H1 (cell line): ENCODE measurements around the gene OR2A25. TPM values are rescaled to one million over a fixed set of nuclear protein-coding genes. Genes with fewer than 3 reads are reported as not detected.

Experiments
- CTCF ChIA-PET: fragments of 300-600 bp; sonication (Branson Sonifier 250); formaldehyde crosslinking; loops from one replicate; lab custom pipeline; 2021; ENCODE audit not compliant: partially characterized antibody; lab: Charles Lee
- POLR2A ChIA-PET: fragments of 300-600 bp; sonication (Branson Sonifier 250); formaldehyde crosslinking; loops from one replicate; lab custom pipeline; 2021; ENCODE audit warnings: inconsistent platforms; ENCODE audit not compliant: partially characterized antibody; lab: Charles Lee
- DNase-seq, 2 experiments: peaks; one replicate each; pipeline versions ENCODE4 v3.0.0 to v3.0.0-alpha.2; 2010 to 2022; ENCODE audit warnings: low spot score in 2 of 2, low read depth in 1 of 2, mixed read lengths in 1 of 2
- FAIRE-seq: peaks from 2 replicates; lab custom pipeline; 2011; peaks lifted over from hg19 to GRCh38; lab: Jason Lieb, UNC
- H2AFZ ChIP-seq: 2 replicates; pipeline ENCODE4 v1.8.1; 2012; ENCODE audit warnings: low read length, inconsistent platforms
- H2AK5ac ChIP-seq: 2 replicates; pipeline ENCODE4 v1.6.1; 2013; ENCODE audit warnings: low read depth, low read length
- H2BK120ac ChIP-seq: replicated peaks from 2 replicates; pipeline ENCODE3; 2013; ENCODE audit warnings: low read depth, low read length, inconsistent platforms
- H2BK12ac ChIP-seq: 2 replicates; pipeline ENCODE4 v1.6.1; 2013; ENCODE audit warnings: low read depth, low read length
- H2BK15ac ChIP-seq: 2 replicates; pipeline ENCODE4 v1.6.1; 2013; ENCODE audit warnings: low read length
- H2BK20ac ChIP-seq: 2 replicates; pipeline ENCODE4 v1.6.1; 2013; ENCODE audit warnings: low read length
- H2BK5ac ChIP-seq: 2 replicates; pipeline ENCODE4 v1.6.1; 2013; ENCODE audit warnings: low read depth, low read length
- H3K14ac ChIP-seq: 2 replicates; pipeline ENCODE4 v1.6.1; 2013; ENCODE audit warnings: inconsistent platforms; ENCODE audit not compliant: insufficient read length
- H3K18ac ChIP-seq: 2 replicates; pipeline ENCODE4 v1.6.1; 2013; ENCODE audit warnings: low read length; ENCODE audit errors: extremely low read depth
- H3K23ac ChIP-seq: 2 replicates; pipeline ENCODE4 v1.6.1; 2013; ENCODE audit warnings: inconsistent platforms; ENCODE audit not compliant: insufficient read length
- H3K23me2 ChIP-seq: 2 replicates; pipeline ENCODE4 v1.6.1; 2013; ENCODE audit warnings: low read depth, low read length
- H3K27ac ChIP-seq: 2 replicates; pipeline ENCODE4 v1.6.1; 2011; ENCODE audit warnings: low read depth, low read length, inconsistent platforms
- H3K27me3 ChIP-seq, 4 experiments: replicated peaks in 1 of 4; 1 replicate in 1 of 4; 2 replicates in 3 of 4; pipeline versions ENCODE4 v1.6.1 to v1.8.1; 2011 to 2013; ENCODE audit warnings: low read length in 3 of 4, mild to moderate bottlenecking in 3 of 4, inconsistent platforms in 2 of 4, mixed read lengths in 2 of 4, moderate library complexity in 1 of 4; ENCODE audit not compliant: control insufficient read depth in 3 of 4, insufficient read depth in 3 of 4; ENCODE audit errors: extremely low read depth in 1 of 4
- H3K36me3 ChIP-seq, 4 experiments: 2 replicates each; pipeline versions ENCODE4 v1.6.1 to v1.8.1; 2011 to 2013; ENCODE audit warnings: mild to moderate bottlenecking in 4 of 4, low read length in 3 of 4, moderate library complexity in 2 of 4, control low read depth in 1 of 4, inconsistent platforms in 1 of 4; ENCODE audit not compliant: insufficient read depth in 4 of 4, control insufficient read depth in 2 of 4
- H3K4ac ChIP-seq: replicated peaks from 2 replicates; pipeline ENCODE3; 2013; ENCODE audit warnings: low read length, low read depth, mixed read lengths, inconsistent platforms; ENCODE audit not compliant: insufficient read length
- H3K4me1 ChIP-seq, 4 experiments: replicated peaks in 1 of 4; 1 replicate in 1 of 4; 2 replicates in 3 of 4; pipeline versions ENCODE4 v1.6.1 to v1.8.1; 2011 to 2013; ENCODE audit warnings: low read length in 3 of 4, inconsistent platforms in 2 of 4, mixed read lengths in 1 of 4; ENCODE audit not compliant: insufficient read depth in 4 of 4, control insufficient read depth in 3 of 4
- H3K4me2 ChIP-seq, 2 experiments: 2 replicates each; pipeline versions ENCODE4 v1.6.1 to v1.8.1; 2011 to 2013; ENCODE audit warnings: low read depth in 2 of 2, low read length in 2 of 2, control low read depth in 1 of 2, inconsistent platforms in 1 of 2, mild to moderate bottlenecking in 1 of 2; ENCODE audit not compliant: insufficient read depth in 1 of 2
- H3K4me3 ChIP-seq, 4 experiments: fragments of 200-600, 300-600 bp in 1 of 4; sonication (generic), shearing (Covaris generic), sonication (Bioruptor Twin) in 1 of 4; 2 replicates each; pipeline versions ENCODE4 v1.5.1 to v1.8.1; 2011 to 2016; ENCODE audit warnings: low read length in 4 of 4, low read depth in 3 of 4, control low read depth in 2 of 4, inconsistent platforms in 2 of 4, mild to moderate bottlenecking in 2 of 4, mixed read lengths in 1 of 4, moderate library complexity in 1 of 4; ENCODE audit not compliant: insufficient read depth in 2 of 4; ENCODE audit errors: extremely low read depth in 1 of 4
- H3K56ac ChIP-seq: replicated peaks from 2 replicates; pipeline ENCODE3; 2013; ENCODE audit warnings: low read depth, mild to moderate bottlenecking, mixed read lengths, low read length, inconsistent platforms; ENCODE audit not compliant: insufficient read length
- H3K79me1 ChIP-seq: 2 replicates; pipeline ENCODE4 v1.6.1; 2013; ENCODE audit warnings: low read depth, low read length, control low read depth
- H3K79me2 ChIP-seq, 2 experiments: 2 replicates each; pipeline versions ENCODE4 v1.6.1 to v1.8.1; 2012 to 2013; ENCODE audit warnings: low read length in 2 of 2, mild to moderate bottlenecking in 2 of 2, inconsistent platforms in 1 of 2; ENCODE audit not compliant: insufficient read depth in 2 of 2, control insufficient read depth in 1 of 2
- H3K9ac ChIP-seq, 4 experiments: replicated peaks in 1 of 4; 1 replicate in 1 of 4; 2 replicates in 3 of 4; pipeline versions ENCODE4 v1.6.1 to v1.8.1; 2011 to 2013; ENCODE audit warnings: low read depth in 3 of 4, low read length in 3 of 4, control low read depth in 2 of 4, mild to moderate bottlenecking in 2 of 4, moderate library complexity in 2 of 4, inconsistent platforms in 1 of 4; ENCODE audit errors: extremely low read depth in 1 of 4
- H3K9me3 ChIP-seq, 2 experiments: 2 replicates each; pipeline versions ENCODE4 v1.6.1 to v1.8.1; 2012 to 2013; ENCODE audit warnings: mild to moderate bottlenecking in 2 of 2, moderate library complexity in 2 of 2, control low read depth in 1 of 2, inconsistent platforms in 1 of 2, low read depth in 1 of 2, low read length in 1 of 2, mixed read lengths in 1 of 2; ENCODE audit not compliant: insufficient read depth in 2 of 2
- H4K20me1 ChIP-seq, 2 experiments: replicated peaks in 1 of 2; 2 replicates each; pipeline versions ENCODE3 to v1.8.1; 2011 to 2013; ENCODE audit warnings: inconsistent platforms in 2 of 2, low read length in 2 of 2, mild to moderate bottlenecking in 1 of 2; ENCODE audit not compliant: insufficient read depth in 2 of 2, control insufficient read depth in 1 of 2
- H4K5ac ChIP-seq: 2 replicates; pipeline ENCODE4 v1.6.1; 2013; ENCODE audit warnings: low read length, low read depth, mixed read lengths, inconsistent platforms; ENCODE audit not compliant: insufficient read length
- H4K8ac ChIP-seq: 2 replicates; pipeline ENCODE4 v1.8.0; 2013; ENCODE audit warnings: mild to moderate bottlenecking, moderate library complexity, low read length, inconsistent platforms; ENCODE audit not compliant: insufficient read depth; ENCODE audit errors: extremely low read depth
- H4K91ac ChIP-seq: replicated peaks from 2 replicates; pipeline ENCODE3; 2013; ENCODE audit warnings: low read length, mixed read lengths, inconsistent platforms; ENCODE audit not compliant: insufficient read length
- CEBPB ChIP-seq: IDR thresholded peaks from 2 replicates; pipeline ENCODE4 v1.6.1; 2012; ENCODE audit warnings: low read depth, low read length
- CTCF ChIP-seq, 3 experiments: IDR thresholded peaks; 1 replicate in 2 of 3; 2 replicates in 1 of 3; pipeline versions ENCODE4 v1.5.1 to v1.6.1; 2011; ENCODE audit warnings: low read length in 3 of 3, mild to moderate bottlenecking in 3 of 3, inconsistent platforms in 2 of 3, low read depth in 1 of 3, moderate library complexity in 1 of 3; ENCODE audit not compliant: insufficient read depth in 1 of 3; ENCODE audit errors: control extremely low read depth in 1 of 3
- GABPA ChIP-seq: IDR thresholded peaks from 2 replicates; pipeline ENCODE4 v1.6.1; 2011; ENCODE audit warnings: mild to moderate bottlenecking, low read length, moderate library complexity, borderline replicate concordance; ENCODE audit not compliant: insufficient read depth
- NANOG ChIP-seq: IDR thresholded peaks from 2 replicates; pipeline ENCODE4 v1.6.1; 2011; ENCODE audit warnings: low read length, low read depth, mild to moderate bottlenecking, inconsistent platforms; ENCODE audit not compliant: insufficient read depth, poor library complexity, severe bottlenecking
- TBP ChIP-seq: IDR thresholded peaks from 2 replicates; pipeline ENCODE4 v1.6.1; 2011; ENCODE audit warnings: low read depth, low read length, improper control_type of control experiment
- TEAD4 ChIP-seq: IDR thresholded peaks from 2 replicates; pipeline ENCODE4 v1.6.1; 2012; ENCODE audit warnings: low read depth, low read length, inconsistent platforms, mixed read lengths
- WGBS, 2 experiments: shearing (Covaris generic) in 1 of 2; methylation state at CpG; one replicate each; pipeline versions ENCODE4 v1.1.6 to v1.1.7; 2013 to 2015; ENCODE audit warnings: low lambda C conversion rate in 2 of 2, mixed read lengths in 2 of 2, inconsistent platforms in 1 of 2, low coverage in 1 of 2, missing lambda C conversion rate in 1 of 2; ENCODE audit not compliant: insufficient replicate concordance in 2 of 2, insufficient coverage in 1 of 2, insufficient read length in 1 of 2; ENCODE audit errors: extremely low coverage in 1 of 2, missing lambda C conversion rate in 1 of 2; 5-methylcytosine and 5-hydroxymethylcytosine counted together
- long read RNA-seq, 2 experiments: library from RNA in 1 of 2; library from capped mRNA in 1 of 2; stranded (forward); transcript quantifications; one replicate each; pipeline ENCODE4 v2.0.0, GENCODE V29; 2021; ENCODE audit warnings: inconsistent platforms in 1 of 2
- polyA minus RNA-seq, 3 experiments: library from RNA; depleted of rRNA, polyadenylated mRNA; stranded (reverse); fragments of >200 nt; gene quantifications; 1 replicate in 2 of 3; 2 replicates in 1 of 3; pipeline ENCODE4 v1.2.3, GENCODE V29; 2011
- polyA plus RNA-seq, 7 experiments: library from polyadenylated mRNA; depleted of rRNA in 3 of 7; stranded (reverse) in 5 of 7; unstranded in 2 of 7; fragments of >200 nt in 5 of 7; fragments of 200-250 nt in 2 of 7; gene quantifications; 1 replicate in 5 of 7; 2 replicates in 1 of 7; 4 replicates in 1 of 7; pipeline versions ENCODE4 v1.2.1 to v1.2.3, GENCODE V29; 2011 to 2013; ENCODE audit warnings: missing spikeins in 2 of 7, mixed read lengths in 2 of 7
- total RNA-seq: library from RNA; stranded (reverse); fragmentation: NEBNext Ultra II Directional; extraction: Animal tissue kit (Norgen Biotek cat#: 25700); gene quantifications from 2 replicates; pipeline ENCODE4 v1.2.1, GENCODE V29; 2021
- TF ChIP-seq, protein P1 (sequence below): IDR thresholded peaks from 2 replicates; pipeline ENCODE4 v1.6.1; 2012; ENCODE audit warnings: inconsistent platforms

The OR2A25 gene, protein sequence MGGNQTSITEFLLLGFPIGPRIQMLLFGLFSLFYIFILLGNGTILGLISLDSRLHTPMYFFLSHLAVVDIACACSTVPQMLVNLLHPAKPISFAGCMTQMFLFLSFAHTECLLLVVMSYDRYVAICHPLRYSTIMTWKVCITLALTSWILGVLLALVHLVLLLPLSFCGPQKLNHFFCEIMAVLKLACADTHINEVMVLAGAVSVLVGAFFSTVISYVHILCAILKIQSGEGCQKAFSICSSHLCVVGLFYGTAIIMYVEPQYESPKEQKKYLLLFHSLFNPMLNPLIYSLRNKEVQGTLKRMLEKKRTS
- total RNA-seq (not detected in 2 replicates), polyA plus RNA-seq (2011; rRNA removed) (not detected in 2 replicates), polyA minus RNA-seq (2011; rRNA and poly(A)+ RNA removed) (not detected in 2 replicates)
- polyA plus RNA-seq (2011; cell fraction: cytosol; rRNA removed), result not detected
- not detected for polyA plus RNA-seq (2011; cell fraction: nucleus; rRNA removed)
- not detected in 4 replicates for polyA plus RNA-seq (2012, experiment 1 of 2)
- not detected for polyA plus RNA-seq (2012, experiment 2 of 2)
- polyA plus RNA-seq (2013, experiment 1 of 2), result not detected
- polyA plus RNA-seq (2013, experiment 2 of 2), result not detected
- not detected for polyA minus RNA-seq (2011; cell fraction: cytosol; rRNA and poly(A)+ RNA removed)
- not detected for polyA minus RNA-seq (2011; cell fraction: nucleus; rRNA and poly(A)+ RNA removed)
- long read RNA-seq, experiment 1, result 0 reads
- long read RNA-seq, experiment 2, result 0 reads

- Histone ChIP-seq H3K79me2 (no peaks in the 10 kb centered on the region), H2BK15ac (no peak within 1 kb of the TSS), H3K79me1 (no peaks in the 10 kb centered on the region), H2BK20ac (no peak within 1 kb of the TSS), H3K4ac (no peak within 1 kb of the TSS), H2BK12ac (no peak within 1 kb of the TSS), H3K56ac (no peak within 1 kb of the TSS), H3K23me2 (no peaks in the 10 kb centered on the region), H3K4me3 (no peak within 1 kb of the TSS), H2AK5ac (no peak within 1 kb of the TSS), H3K27me3 (no peaks in the 10 kb centered on the region), H2BK120ac (no peak within 1 kb of the TSS), H4K5ac (no peak within 1 kb of the TSS), H4K20me1 (no peaks in the 10 kb centered on the region), H3K18ac (no peak within 1 kb of the TSS), H3K23ac (no peak within 1 kb of the TSS), H2BK5ac (no peak within 1 kb of the TSS), H3K9me3 (no peaks in the 10 kb centered on the region), H3K4me2 (no peak within 1 kb of the TSS), H3K4me1 (no peaks in the 10 kb centered on the region), H3K36me3 (no peaks in the 10 kb centered on the region), H4K8ac (no peak within 1 kb of the TSS), H3K9ac (no peak within 1 kb of the TSS), H3K14ac (no peak within 1 kb of the TSS), H3K27ac (no peak within 1 kb of the TSS), H4K91ac (no peak within 1 kb of the TSS), H2AFZ (no peak within 1 kb of the TSS)
- WGBS, 2 experiments, result 70% methylated on average over 1 of the region's 1 CpG; no CpG with 5 or more reads in 1 of the 2 experiments
- FAIRE-seq, result no peak
- ChIA-PET POLR2A (no interaction called here), CTCF (interaction anchor here (1.6 kb wide), 1 partner anchor 59 kb away, joined by 5 read pairs; no protein-coding TSS in a partner anchor)
- DNase-seq, result no peak
- TF ChIP-seq GABPA (no peak), CTCF (IDR thresholded peaks at IDR 0.05; ENCODE audit: control extremely low read depth in 1 of 3, insufficient read depth in 1 of 3, low read depth in 1 of 3, low read length in 3 of 3) (no peak), NANOG (no peak), CEBPB (no peak), TBP (no peak), TEAD4 (no peak)
- TF ChIP-seq, protein P1, sequence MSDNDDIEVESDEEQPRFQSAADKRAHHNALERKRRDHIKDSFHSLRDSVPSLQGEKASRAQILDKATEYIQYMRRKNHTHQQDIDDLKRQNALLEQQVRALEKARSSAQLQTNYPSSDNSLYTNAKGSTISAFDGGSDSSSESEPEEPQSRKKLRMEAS, result no peak
Observed at GRCh38 chr7:144069511-144069910, at the start of gene OR2A25. Gene OR2A25, plus strand, starts transcription at chr7:144069811. Its CDS starts 4,409 bp downstream, at chr7:144074220.
